K562 (cell line): ENCODE results near the gene TAS1R3. TPM values are rescaled to one million over a fixed set of nuclear protein-coding genes. Genes with fewer than 3 reads are reported as not detected.
A peak's percentile ranks its signal among the peaks of the same experiment; 100 is the strongest.

ENCODE experiments used
- ATAC-seq: fragments of 200-7000 bp; cut with Tn5 transposase; 3 replicates; pipeline ENCODE4 v1.9.1; 2020; ENCODE audit warnings: moderate library complexity
- BruUV-seq: library from RNA; stranded (reverse); fragments of 400-500 nt; replicated peaks from 2 replicates; lab custom pipeline; 2021; lab: Mats Ljungman, UMichigan
- CTCF ChIA-PET: fragments of 300-600 bp; formaldehyde crosslinking; extraction: SDS; loops from one replicate; lab custom pipeline; 2021; ENCODE audit warnings: low intra/inter-chr PET ratio; lab: Yijun Ruan, JAX
- POLR2A ChIA-PET: fragments of 300-600, 350-650 bp; sonication (Branson Sonifier 250); formaldehyde crosslinking; extraction: SDS; loops from one replicate; lab custom pipeline; 2021; ENCODE audit warnings: antibody characterized with exemption, inconsistent platforms; lab: Yijun Ruan, JAX
- DNase-seq, 4 experiments: peaks; one replicate each; pipeline versions ENCODE4 v3.0.0 to v3.0.0-alpha.2; 2011 to 2018; ENCODE audit warnings: low spot score in 3 of 4, mixed read lengths in 3 of 4; ENCODE audit errors: extremely low read depth in 1 of 4
- FAIRE-seq: peaks from 2 replicates; lab custom pipeline; 2011; peaks lifted over from hg19 to GRCh38; lab: Jason Lieb, UNC
- H2AFZ ChIP-seq: 2 replicates; pipeline ENCODE4 v1.6.0; 2011; ENCODE audit warnings: low read depth, low read length, control low read depth, inconsistent platforms
- H3K27ac ChIP-seq: fragments of 200-600 bp; 3 replicates; pipeline ENCODE4 v1.8.0; 2011; ENCODE audit warnings: low read depth, mild to moderate bottlenecking, control low read depth, inconsistent platforms, low read length, moderate library complexity, mixed read lengths; ENCODE audit errors: extremely low read depth
- H3K27me3 ChIP-seq, 2 experiments: fragments of 300-600 bp in 1 of 2; 2 replicates in 1 of 2; 3 replicates in 1 of 2; pipeline versions ENCODE4 v1.6.0 to v1.8.0; 2011; ENCODE audit warnings: inconsistent platforms in 2 of 2, low read length in 2 of 2, mild to moderate bottlenecking in 1 of 2, mixed read lengths in 1 of 2, moderate library complexity in 1 of 2; ENCODE audit not compliant: control insufficient read depth in 2 of 2, insufficient read depth in 2 of 2
- H3K36me3 ChIP-seq: fragments of 300-600 bp; 3 replicates; pipeline ENCODE4 v1.8.0; 2011; ENCODE audit warnings: mild to moderate bottlenecking, low read length, inconsistent platforms; ENCODE audit not compliant: control insufficient read depth, insufficient read depth
- H3K4me1 ChIP-seq, 2 experiments: fragments of 200-600 bp in 1 of 2; replicated peaks in 1 of 2; 2 replicates in 1 of 2; 3 replicates in 1 of 2; pipeline versions ENCODE4 v1.5.1 to v1.8.0; 2011; ENCODE audit warnings: inconsistent platforms in 2 of 2, low read length in 2 of 2, mild to moderate bottlenecking in 1 of 2, mixed read lengths in 1 of 2, moderate library complexity in 1 of 2; ENCODE audit not compliant: control insufficient read depth in 2 of 2, insufficient read depth in 2 of 2
- H3K4me2 ChIP-seq: 2 replicates; pipeline ENCODE4 v1.6.1; 2011; ENCODE audit warnings: low read length, control low read depth, inconsistent platforms, mixed read lengths; ENCODE audit not compliant: insufficient read depth
- H3K4me3 ChIP-seq: fragments of 200-600 bp; sonication (generic), shearing (Covaris generic); 2 replicates; pipeline ENCODE4 v1.5.1; 2016; ENCODE audit warnings: control low read depth, inconsistent platforms
- H3K79me2 ChIP-seq: fragments of 200-600 bp; 3 replicates; pipeline ENCODE4 v1.8.0; 2011; ENCODE audit warnings: low read length, inconsistent platforms; ENCODE audit not compliant: control insufficient read depth, insufficient read depth
- H3K9ac ChIP-seq, 2 experiments: 2 replicates each; pipeline versions ENCODE4 v1.6.0 to v1.6.1; 2011; ENCODE audit warnings: low read depth in 2 of 2, low read length in 2 of 2, control low read depth in 1 of 2, inconsistent platforms in 1 of 2, mild to moderate bottlenecking in 1 of 2, mixed read lengths in 1 of 2; ENCODE audit not compliant: insufficient read depth in 1 of 2
- H3K9me1 ChIP-seq: one replicate; pipeline ENCODE4 v1.6.0; 2011; ENCODE audit warnings: inconsistent platforms, mild to moderate bottlenecking, low read length, moderate library complexity; ENCODE audit not compliant: control insufficient read depth, insufficient read depth
- H3K9me3 ChIP-seq: replicated peaks from 2 replicates; pipeline ENCODE4 v1.5.1; 2011; ENCODE audit warnings: low read depth, low read length, inconsistent platforms; ENCODE audit not compliant: control insufficient read depth, insufficient read depth
- H4K20me1 ChIP-seq: replicated peaks from 2 replicates; pipeline ENCODE4 v1.6.1; 2011; ENCODE audit warnings: low read length, inconsistent platforms, mixed read lengths; ENCODE audit not compliant: control insufficient read depth, insufficient read depth
- BMI1 ChIP-seq: fragments of 150-350 bp; IDR thresholded peaks from 2 replicates; pipeline ENCODE4 v1.6.1; 2014; ENCODE audit warnings: low read length
- CBX5 ChIP-seq: IDR thresholded peaks from 2 replicates; pipeline ENCODE4 v1.6.1; 2014; ENCODE audit warnings: low read depth, borderline replicate concordance
- HINFP ChIP-seq: fragments of 450-650 bp; conservative IDR thresholded peaks from 2 replicates; pipeline ENCODE4 v1.6.1; 2016; ENCODE audit warnings: missing genetic modification characterization, low read depth, mild to moderate bottlenecking, control low read depth, missing compliant biosample characterization
- KDM1A ChIP-seq, 2 experiments: fragments of 450-650 bp; IDR thresholded peaks; 2 replicates each; pipeline ENCODE4 v1.6.1; 2016; ENCODE audit warnings: mild to moderate bottlenecking in 2 of 2
- KLF16 ChIP-seq: IDR thresholded peaks from 2 replicates; pipeline ENCODE4 v1.6.1; 2016; ENCODE audit warnings: antibody characterized with exemption
- MAZ ChIP-seq, 2 experiments: fragments of 450-650 bp in 1 of 2; sonication (generic) in 1 of 2; formaldehyde crosslinking; IDR thresholded peaks in 1 of 2; conservative IDR thresholded peaks in 1 of 2; 2 replicates each; pipeline versions ENCODE4 v1.4.0 to v1.5.0; 2020; ENCODE audit warnings: mild to moderate bottlenecking in 1 of 2, missing genetic modification reagents in 1 of 2
- NFIC ChIP-seq: fragments of 450-650 bp; IDR thresholded peaks from 2 replicates; pipeline ENCODE4 v1.6.1; 2017; ENCODE audit warnings: mild to moderate bottlenecking, inconsistent platforms
- NFYB ChIP-seq: IDR thresholded peaks from 2 replicates; pipeline ENCODE4 v1.6.1; 2011; ENCODE audit warnings: mild to moderate bottlenecking, moderate library complexity; ENCODE audit not compliant: insufficient read length; ENCODE audit errors: extremely low read depth
- NR4A1 ChIP-seq, 2 experiments: fragments of 250-450 bp in 1 of 2; fragments of 450-650 bp in 1 of 2; sonication (Bioruptor Pico) in 1 of 2; IDR thresholded peaks; 2 replicates each; pipeline versions ENCODE4 v1.4.0 to v1.6.1; 2016 to 2020; ENCODE audit warnings: mild to moderate bottlenecking in 2 of 2, missing compliant biosample characterization in 1 of 2, missing genetic modification characterization in 1 of 2, moderate library complexity in 1 of 2
- RBFOX2 ChIP-seq: fragments of 200-400 bp; formaldehyde crosslinking; IDR thresholded peaks from 2 replicates; pipeline ENCODE4 v1.6.1; 2017; ENCODE audit warnings: low read depth, mild to moderate bottlenecking, low read length, moderate library complexity
- RHOXF2B ChIP-seq: fragments of 250-450 bp; sonication (Bioruptor Pico); conservative IDR thresholded peaks from 2 replicates; pipeline ENCODE4 v1.5.1; 2021
- ZKSCAN1 ChIP-seq: fragments of 150-350 bp; IDR thresholded peaks from 2 replicates; pipeline ENCODE4 v1.6.1; 2016; ENCODE audit warnings: low read depth, low read length
- ZNF384 ChIP-seq: IDR thresholded peaks from 2 replicates; pipeline ENCODE4 v1.6.1; 2012; ENCODE audit warnings: low read depth, low read length, improper control_type of control experiment
- ZNF583 ChIP-seq: fragments of 250-450 bp; sonication (Bioruptor Pico); IDR thresholded peaks from 2 replicates; pipeline ENCODE4 v1.4.0; 2020
- WGBS: fragments of 100-300 bp; shearing (Covaris generic); methylation state at CpG from one replicate; pipeline ENCODE4 v1.1.6; 2016; ENCODE audit warnings: low coverage, mixed read lengths; ENCODE audit not compliant: insufficient coverage; ENCODE audit errors: missing lambda C conversion rate; 5-methylcytosine and 5-hydroxymethylcytosine counted together
- in situ Hi-C: fragments of 300-500 bp; cut with MboI; formaldehyde crosslinking; loops from 4 replicates; pipeline ENCODE4 v1.15.0; 2018; ENCODE audit warnings: inconsistent platforms, mixed read lengths
- intact Hi-C: fragments of 100-400 bp; cut with micrococcal nuclease; formaldehyde crosslinking; loops from 2 replicates; pipeline ENCODE4 v1.14.2; 2022
- polyA plus RNA-seq, 8 experiments: library from polyadenylated mRNA; depleted of rRNA in 4 of 8; stranded (reverse) in 5 of 8; unstranded in 3 of 8; fragments of >200 nt; fragmentation: Nextera tagmentation in 2 of 8; fragmentation: Illumina TruSeq in 1 of 8; extraction: Ambion mirVana in 2 of 8; extraction: Trizol in 1 of 8; gene quantifications; 2 replicates each; pipeline versions ENCODE4 v1.2.1 to v1.2.3, GENCODE V29; 2011 to 2014; ENCODE audit warnings: inconsistent platforms in 1 of 8, missing spikeins in 1 of 8
- total RNA-seq, 7 experiments: library from RNA; depleted of rRNA in 6 of 7; stranded (reverse); fragments of >200 nt in 6 of 7; fragmentation: Illumina TruSeq in 2 of 7; extraction: Trizol in 2 of 7; gene quantifications; 2 replicates each; pipeline versions ENCODE4 v1.2.1 to v1.2.3, GENCODE V29; 2011 to 2021; ENCODE audit warnings: low replicate concordance in 1 of 7
- TF ChIP-seq, protein P1 (sequence below): sonication (generic); formaldehyde crosslinking; IDR thresholded peaks from 2 replicates; pipeline ENCODE4 v1.8.0; 2022; ENCODE audit warnings: missing genetic modification reagents, mild to moderate bottlenecking, borderline replicate concordance
- TF ChIP-seq, protein P2 (sequence below): fragments of 250-450 bp; sonication (Bioruptor Pico); IDR thresholded peaks from 2 replicates; pipeline ENCODE4 v1.8.0; 2021; ENCODE audit warnings: mild to moderate bottlenecking, moderate library complexity
- TF ChIP-seq, protein P3 (sequence below): IDR thresholded peaks from 2 replicates; pipeline ENCODE4 v1.6.1; 2014; ENCODE audit warnings: antibody characterized with exemption

TAS1R3 gene
- total and polyA plus RNA-seq, 9 of the 15 experiments (the other 6 are each of a cell fraction or from before 2014, with no cell fraction given) = 0.07 to 0.13 TPM; not detected in 7

- FAIRE-seq (no peak), DNase-seq (no peak), ATAC-seq (no peak)
- WGBS = 79% methylated on average over 15 of the region's 16 CpGs
- BruUV-seq = no TSS peak
- Histone ChIP-seq H3K9ac (peak overlapping the region; percentile 10 to 98; a peak in 3 of 4 replicates), H3K4me3 (no peak overlapping the region), H3K9me1 (peaks cover 8% of the 10 kb centered on the region), H3K27me3 (no peaks in the 10 kb centered on the region), H3K79me2 (peaks cover 65% of the 10 kb centered on the region), H3K4me1 (peaks cover 9 to 86% of the 10 kb centered on the region in 2 experiments; a peak in 3 of 5 replicates), H3K27ac (peak overlapping the region; percentile 46; the same call in 2 of the 3 replicates), H3K4me2 (no peak overlapping the region), H3K9me3 (0 out of 2 replicates have a peak, but pooled peaks cover 2% of the 10 kb centered on the region), H2AFZ (no peak overlapping the region), H3K36me3 (peaks cover 47% of the 10 kb centered on the region; the same call in 2 of the 3 replicates), H4K20me1 (peaks cover 47% of the 10 kb centered on the region; the same call in 1 of the 2 replicates)
- CTCF ChIA-PET = no interaction called here
- intact Hi-C loops (no loop called here), in situ Hi-C loops (no loop called here)
- POLR2A ChIA-PET = interaction anchor here (0.6 to 4.8 kb wide), 6 partner anchors 8 to 447 kb away, joined by 3 to 22 read pairs (median 8); partner anchors contain the start of gene AURKAIP1
- TF ChIP-seq ZNF583 (no peak), RBFOX2 (peak; percentile 14), HINFP (tag) (no peak), RHOXF2B (CRISPR knock-in tag) (no peak), KDM1A (IDR thresholded peaks at IDR 0.05) (no peak), ZKSCAN1 (no peak), KLF16 (no peak), NR4A1 (CRISPR knock-in tag; IDR thresholded peaks at IDR 0.05) (no peak), NR4A1 (tag; IDR thresholded peaks at IDR 0.05) (no peak), NFIC (0 out of 2 replicates have a peak, but pooled peaks have one; percentile 18), MAZ (CRISPR knock-in tag; conservative IDR thresholded peaks at IDR 0.05 in 1 of 2, IDR thresholded peaks at IDR 0.05 in 1 of 2) (no peak), NFYB (no peak), ZNF384 (no peak), BMI1 (no peak), CBX5 (no peak)
- TF ChIP-seq, protein P1, sequence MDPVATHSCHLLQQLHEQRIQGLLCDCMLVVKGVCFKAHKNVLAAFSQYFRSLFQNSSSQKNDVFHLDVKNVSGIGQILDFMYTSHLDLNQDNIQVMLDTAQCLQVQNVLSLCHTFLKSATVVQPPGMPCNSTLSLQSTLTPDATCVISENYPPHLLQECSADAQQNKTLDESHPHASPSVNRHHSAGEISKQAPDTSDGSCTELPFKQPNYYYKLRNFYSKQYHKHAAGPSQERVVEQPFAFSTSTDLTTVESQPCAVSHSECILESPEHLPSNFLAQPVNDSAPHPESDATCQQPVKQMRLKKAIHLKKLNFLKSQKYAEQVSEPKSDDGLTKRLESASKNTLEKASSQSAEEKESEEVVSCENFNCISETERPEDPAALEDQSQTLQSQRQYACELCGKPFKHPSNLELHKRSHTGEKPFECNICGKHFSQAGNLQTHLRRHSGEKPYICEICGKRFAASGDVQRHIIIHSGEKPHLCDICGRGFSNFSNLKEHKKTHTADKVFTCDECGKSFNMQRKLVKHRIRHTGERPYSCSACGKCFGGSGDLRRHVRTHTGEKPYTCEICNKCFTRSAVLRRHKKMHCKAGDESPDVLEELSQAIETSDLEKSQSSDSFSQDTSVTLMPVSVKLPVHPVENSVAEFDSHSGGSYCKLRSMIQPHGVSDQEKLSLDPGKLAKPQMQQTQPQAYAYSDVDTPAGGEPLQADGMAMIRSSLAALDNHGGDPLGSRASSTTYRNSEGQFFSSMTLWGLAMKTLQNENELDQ (CRISPR knock-in tag) = no peak
- TF ChIP-seq, protein P2, sequence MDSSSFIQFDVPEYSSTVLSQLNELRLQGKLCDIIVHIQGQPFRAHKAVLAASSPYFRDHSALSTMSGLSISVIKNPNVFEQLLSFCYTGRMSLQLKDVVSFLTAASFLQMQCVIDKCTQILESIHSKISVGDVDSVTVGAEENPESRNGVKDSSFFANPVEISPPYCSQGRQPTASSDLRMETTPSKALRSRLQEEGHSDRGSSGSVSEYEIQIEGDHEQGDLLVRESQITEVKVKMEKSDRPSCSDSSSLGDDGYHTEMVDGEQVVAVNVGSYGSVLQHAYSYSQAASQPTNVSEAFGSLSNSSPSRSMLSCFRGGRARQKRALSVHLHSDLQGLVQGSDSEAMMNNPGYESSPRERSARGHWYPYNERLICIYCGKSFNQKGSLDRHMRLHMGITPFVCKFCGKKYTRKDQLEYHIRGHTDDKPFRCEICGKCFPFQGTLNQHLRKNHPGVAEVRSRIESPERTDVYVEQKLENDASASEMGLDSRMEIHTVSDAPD (CRISPR knock-in tag) = no peak
- TF ChIP-seq, protein P3, sequence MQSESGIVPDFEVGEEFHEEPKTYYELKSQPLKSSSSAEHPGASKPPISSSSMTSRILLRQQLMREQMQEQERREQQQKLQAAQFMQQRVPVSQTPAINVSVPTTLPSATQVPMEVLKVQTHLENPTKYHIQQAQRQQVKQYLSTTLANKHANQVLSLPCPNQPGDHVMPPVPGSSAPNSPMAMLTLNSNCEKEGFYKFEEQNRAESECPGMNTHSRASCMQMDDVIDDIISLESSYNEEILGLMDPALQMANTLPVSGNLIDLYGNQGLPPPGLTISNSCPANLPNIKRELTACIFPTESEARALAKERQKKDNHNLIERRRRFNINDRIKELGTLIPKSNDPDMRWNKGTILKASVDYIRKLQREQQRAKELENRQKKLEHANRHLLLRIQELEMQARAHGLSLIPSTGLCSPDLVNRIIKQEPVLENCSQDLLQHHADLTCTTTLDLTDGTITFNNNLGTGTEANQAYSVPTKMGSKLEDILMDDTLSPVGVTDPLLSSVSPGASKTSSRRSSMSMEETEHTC = no peak
Measured at GRCh38 chr1:1345384-1345783, 14.3 kb downstream of the TAS1R3 start.
